DND-41 (cell line): Measurements from ENCODE around the gene PCDHGA10.

Experiments
- EZH2 ChIP-seq: IDR thresholded peaks from 3 replicates; pipeline ENCODE4 v1.6.1; 2012; ENCODE audit warnings: borderline replicate concordance, low read depth, mild to moderate bottlenecking, moderate library complexity, low read length, inconsistent platforms; ENCODE audit not compliant: severe bottlenecking
- TF ChIP-seq, protein P1 (sequence below): IDR thresholded peaks from 2 replicates; pipeline ENCODE4 v1.5.1; 2012; ENCODE audit warnings: borderline replicate concordance, low read length, moderate library complexity, mild to moderate bottlenecking; ENCODE audit not compliant: poor library complexity, severe bottlenecking; ENCODE audit errors: extremely low read depth

DNA sequence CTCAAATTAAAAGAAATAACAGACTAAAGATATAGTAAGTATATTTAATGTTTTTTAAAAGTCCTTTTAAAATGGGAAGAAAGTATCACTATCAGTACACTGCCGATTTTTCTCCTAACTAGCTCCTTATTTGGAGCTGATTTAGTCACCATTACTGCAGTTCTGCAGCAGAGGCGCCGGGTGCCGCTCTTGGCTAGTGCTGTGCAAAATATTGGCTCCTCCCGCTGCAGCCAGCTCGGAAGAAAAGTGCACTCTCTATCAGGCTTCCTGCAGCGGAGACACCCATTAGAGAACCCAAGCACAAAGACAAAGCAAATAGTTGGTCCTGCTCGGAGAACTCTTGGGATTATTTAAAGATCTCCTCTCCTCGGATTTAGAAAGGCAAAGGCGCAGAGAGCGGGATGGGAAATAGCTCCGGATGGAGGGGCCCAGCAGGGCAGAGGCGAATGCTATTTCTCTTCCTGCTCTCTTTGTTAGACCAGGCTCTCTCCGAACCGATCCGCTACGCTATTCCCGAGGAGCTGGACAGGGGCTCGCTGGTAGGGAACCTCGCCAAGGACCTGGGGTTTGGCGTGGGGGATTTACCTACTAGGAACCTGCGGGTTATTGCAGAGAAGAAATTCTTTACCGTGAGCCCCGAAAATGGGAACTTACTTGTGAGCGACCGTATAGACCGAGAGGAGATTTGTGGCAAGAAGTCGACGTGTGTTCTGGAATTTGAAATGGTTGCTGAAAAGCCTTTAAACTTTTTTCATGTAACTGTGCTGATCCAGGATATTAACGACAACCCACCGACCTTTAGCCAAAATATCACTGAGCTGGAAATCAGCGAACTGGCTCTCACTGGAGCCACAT lies 42.6 kb upstream of the PCDHGA10 start, which contains the start of gene PCDHGB3:
- TF ChIP-seq, protein P1, sequence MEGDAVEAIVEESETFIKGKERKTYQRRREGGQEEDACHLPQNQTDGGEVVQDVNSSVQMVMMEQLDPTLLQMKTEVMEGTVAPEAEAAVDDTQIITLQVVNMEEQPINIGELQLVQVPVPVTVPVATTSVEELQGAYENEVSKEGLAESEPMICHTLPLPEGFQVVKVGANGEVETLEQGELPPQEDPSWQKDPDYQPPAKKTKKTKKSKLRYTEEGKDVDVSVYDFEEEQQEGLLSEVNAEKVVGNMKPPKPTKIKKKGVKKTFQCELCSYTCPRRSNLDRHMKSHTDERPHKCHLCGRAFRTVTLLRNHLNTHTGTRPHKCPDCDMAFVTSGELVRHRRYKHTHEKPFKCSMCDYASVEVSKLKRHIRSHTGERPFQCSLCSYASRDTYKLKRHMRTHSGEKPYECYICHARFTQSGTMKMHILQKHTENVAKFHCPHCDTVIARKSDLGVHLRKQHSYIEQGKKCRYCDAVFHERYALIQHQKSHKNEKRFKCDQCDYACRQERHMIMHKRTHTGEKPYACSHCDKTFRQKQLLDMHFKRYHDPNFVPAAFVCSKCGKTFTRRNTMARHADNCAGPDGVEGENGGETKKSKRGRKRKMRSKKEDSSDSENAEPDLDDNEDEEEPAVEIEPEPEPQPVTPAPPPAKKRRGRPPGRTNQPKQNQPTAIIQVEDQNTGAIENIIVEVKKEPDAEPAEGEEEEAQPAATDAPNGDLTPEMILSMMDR = no peak
- TF ChIP-seq EZH2 = no peak
